Activated naive CD8-positive, alpha-beta T cell (primary cell): Measurements from ENCODE around the gene CASP7.
"Not testable (repeated sequence)": the region's sequence is repeated elsewhere in the genome, so short reads cannot be mapped to it uniquely, and the experiment has no call there.

Source experiments
- H3K27ac Mint-ChIP-seq: one replicate; pipeline ENCODE4 v1.8.0; 2021; ENCODE audit warnings: mixed read lengths
- H3K27me3 Mint-ChIP-seq: one replicate; pipeline ENCODE4 v1.8.0; 2021; ENCODE audit warnings: mixed read lengths
- H3K36me3 Mint-ChIP-seq: one replicate; pipeline ENCODE4 v1.8.0; 2021; ENCODE audit warnings: mixed read lengths
- H3K4me1 Mint-ChIP-seq: one replicate; pipeline ENCODE4 v1.8.0; 2021; ENCODE audit warnings: low read depth, mixed read lengths
- H3K4me3 Mint-ChIP-seq: one replicate; pipeline ENCODE4 v1.8.0; 2021; ENCODE audit warnings: mild to moderate bottlenecking, mixed read lengths
- H3K9me3 Mint-ChIP-seq: one replicate; pipeline ENCODE4 v1.8.0; 2021; ENCODE audit warnings: low read depth, mixed read lengths

CASP7 gene

GRCh38 chr10:113679463-113680189, at the start of gene CASP7:
CASP7 (plus strand) TSS chr10:113679912; CDS start chr10:113697494, 17,582 bp downstream.
- Mint-ChIP-seq H3K4me3 (peak within 1 kb of the TSS; percentile 88), H3K27me3 (no peaks in the 10 kb centered on the region), H3K9me3 (no peaks in the 10 kb centered on the region), H3K36me3 (peaks cover 14% of the 10 kb centered on the region), H3K27ac (peak within 1 kb of the TSS; percentile 93), H3K4me1 (peaks cover 44% of the 10 kb centered on the region)

GRCh38 chr10:113630929-113631533, 48.7 kb upstream of the CASP7 start:
- H3K9me3 Mint-ChIP-seq, result peaks cover 3% of the 10 kb centered on the region
- H3K4me3 Mint-ChIP-seq, result no peak overlapping the region
- H3K27ac Mint-ChIP-seq, result no peak overlapping the region
- H3K36me3 Mint-ChIP-seq, result no peaks in the 10 kb centered on the region
- no peaks in the 10 kb centered on the region for H3K4me1 Mint-ChIP-seq
- H3K27me3 Mint-ChIP-seq, result peaks cover 1% of the 10 kb centered on the region

DNA sequence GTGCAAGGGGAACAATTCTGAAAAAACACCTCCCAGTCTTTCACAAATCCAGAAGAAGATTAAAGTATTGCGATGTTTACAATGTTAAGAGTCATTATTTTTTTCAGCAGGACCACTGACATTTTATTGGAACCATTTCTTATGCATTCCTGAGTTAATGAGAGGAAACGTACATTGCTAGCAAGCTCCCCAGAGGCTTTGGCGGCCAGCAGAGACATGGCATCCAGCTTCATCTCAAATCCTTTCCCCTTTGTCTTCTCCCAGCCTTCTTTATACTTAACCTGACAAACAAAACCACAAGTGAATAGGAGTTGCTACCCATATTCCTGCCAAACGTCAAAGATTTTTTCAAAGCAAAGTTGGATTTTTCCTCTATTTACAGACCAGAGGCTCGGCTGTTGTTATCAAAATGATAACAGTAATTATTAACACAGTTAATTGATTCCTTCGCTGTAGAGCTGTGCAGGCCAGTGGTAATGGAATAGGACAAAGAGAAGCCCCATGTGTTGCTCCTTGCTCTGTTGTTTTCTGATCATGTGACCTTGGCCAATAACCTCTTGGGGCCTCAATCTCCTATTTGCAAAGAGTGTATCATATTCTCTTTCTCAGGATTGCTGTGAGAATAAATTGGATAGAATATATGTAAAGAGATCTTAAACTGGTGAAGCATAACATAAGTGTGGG, 47.9 kb upstream of the CASP7 start:
- peaks cover 4% of the 10 kb centered on the region for H3K27me3 Mint-ChIP-seq

DNA sequence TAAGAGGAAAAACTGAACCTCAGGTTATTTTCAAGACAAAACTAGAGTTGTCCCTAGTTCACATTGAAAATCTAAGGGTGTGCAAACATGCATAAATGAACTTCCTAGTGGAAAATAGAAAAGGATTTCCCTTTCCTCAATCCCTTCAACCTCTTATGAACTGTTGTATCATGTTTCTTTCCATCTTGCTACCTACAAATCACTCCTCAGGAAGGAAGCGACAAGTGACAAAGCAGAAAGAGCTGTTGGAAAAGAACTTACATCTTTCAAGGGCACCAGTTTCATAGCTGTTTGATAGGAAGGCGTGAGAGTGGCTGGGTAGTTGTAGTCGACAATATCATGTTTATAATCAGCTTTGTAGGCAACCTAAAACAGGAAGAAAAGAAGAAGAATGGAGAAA, 39.7 kb upstream of the CASP7 start:
- Mint-ChIP-seq H3K36me3 (no peaks in the 10 kb centered on the region), H3K4me3 (no peak overlapping the region), H3K4me1 (no peaks in the 10 kb centered on the region), H3K27ac (no peak overlapping the region), H3K9me3 (no peaks in the 10 kb centered on the region), H3K27me3 (peaks cover 16% of the 10 kb centered on the region)

More for the DNA sequence above, 47.9 kb upstream of the CASP7 start:
- Mint-ChIP-seq H3K4me1 (no peaks in the 10 kb centered on the region), H3K36me3 (no peaks in the 10 kb centered on the region), H3K9me3 (peaks cover 3% of the 10 kb centered on the region), H3K4me3 (no peak overlapping the region), H3K27ac (no peak overlapping the region)

- Mint-ChIP-seq H3K36me3 (no peaks in the 10 kb centered on the region), H3K27me3 (peaks cover 16% of the 10 kb centered on the region), H3K4me3 (no peak overlapping the region), H3K9me3 (no peaks in the 10 kb centered on the region), H3K27ac (no peak overlapping the region), H3K4me1 (no peaks in the 10 kb centered on the region)
These were observed 38.0 kb upstream of the CASP7 start for GRCh38 chr10:113641702-113642101.

GRCh38 chr10:113643183-113643582, 36.5 kb upstream of the CASP7 start:
- Mint-ChIP-seq H3K27ac (no peak overlapping the region), H3K27me3 (peaks cover 18% of the 10 kb centered on the region)

GRCh38 chr10:113644185-113645120, 35.3 kb upstream of the CASP7 start:
- Mint-ChIP-seq H3K27ac (no peak overlapping the region), H3K9me3 (no peaks in the 10 kb centered on the region), H3K4me3 (no peak overlapping the region), H3K4me1 (no peaks in the 10 kb centered on the region), H3K27me3 (peaks cover 18% of the 10 kb centered on the region), H3K36me3 (no peaks in the 10 kb centered on the region)

More at GRCh38 chr10:113643183-113643582, 36.5 kb upstream of the CASP7 start:
- no peak overlapping the region for H3K4me3 Mint-ChIP-seq
- no peaks in the 10 kb centered on the region for H3K36me3 Mint-ChIP-seq
- no peaks in the 10 kb centered on the region for H3K4me1 Mint-ChIP-seq
- H3K9me3 Mint-ChIP-seq, result no peaks in the 10 kb centered on the region

DNA sequence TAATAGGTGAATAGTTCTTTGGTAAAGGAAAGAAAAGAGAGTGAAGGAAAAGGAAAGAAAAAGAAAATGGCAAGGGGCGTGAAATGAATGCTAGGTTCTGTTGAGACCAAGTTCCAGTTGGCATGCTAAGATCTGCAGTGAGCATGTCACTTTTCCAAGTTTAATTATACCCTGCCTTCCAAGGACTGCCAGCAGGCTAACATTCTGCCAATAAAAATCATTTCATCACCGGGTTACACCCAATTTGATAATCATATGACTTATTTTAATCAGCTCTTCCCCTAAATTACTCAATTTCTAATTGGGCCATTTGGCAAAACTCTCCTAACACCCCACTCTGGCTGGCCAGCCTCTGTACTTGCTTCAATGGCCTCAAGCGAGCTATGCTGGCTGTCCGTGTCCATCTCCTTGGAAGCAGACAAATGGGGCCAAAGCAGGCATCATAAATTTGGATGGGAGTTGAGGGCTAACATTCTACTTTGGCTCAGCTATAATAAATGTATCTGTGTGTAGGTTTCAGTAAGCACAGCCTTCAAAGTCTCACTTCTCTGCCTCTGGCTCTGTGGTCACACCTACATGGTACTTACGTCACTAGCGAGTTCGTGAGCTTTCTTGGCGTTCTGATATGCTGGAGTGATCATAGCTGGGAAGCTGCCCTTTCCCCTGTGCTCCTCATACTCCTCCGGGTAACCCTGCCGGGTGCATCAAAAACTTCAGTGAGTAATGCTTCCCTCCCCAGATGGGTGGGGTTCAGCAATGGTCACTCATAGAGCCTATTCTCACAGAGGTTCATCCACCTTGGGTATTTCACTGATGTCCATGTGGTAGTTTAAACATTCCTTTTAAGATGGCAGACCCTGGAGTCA, 33.1 kb upstream of the CASP7 start:
- no peaks in the 10 kb centered on the region for H3K4me1 Mint-ChIP-seq
- H3K4me3 Mint-ChIP-seq, result no peak overlapping the region
- no peaks in the 10 kb centered on the region for H3K9me3 Mint-ChIP-seq
- H3K27me3 Mint-ChIP-seq, result peaks cover 17% of the 10 kb centered on the region
- H3K36me3 Mint-ChIP-seq, result no peaks in the 10 kb centered on the region
- H3K27ac Mint-ChIP-seq, result no peak overlapping the region

- no peak overlapping the region for H3K27ac Mint-ChIP-seq
- H3K4me3 Mint-ChIP-seq, result no peak overlapping the region
- peaks cover 16% of the 10 kb centered on the region for H3K27me3 Mint-ChIP-seq
- H3K36me3 Mint-ChIP-seq, result no peaks in the 10 kb centered on the region
- H3K4me1 Mint-ChIP-seq, result no peaks in the 10 kb centered on the region
- no peaks in the 10 kb centered on the region for H3K9me3 Mint-ChIP-seq
These were observed 31.9 kb upstream of the CASP7 start for GRCh38 chr10:113647812-113648211.

GRCh38 chr10:113648478-113648877, 31.2 kb upstream of the CASP7 start:
- H3K4me3 Mint-ChIP-seq, result no peak overlapping the region
- H3K4me1 Mint-ChIP-seq, result no peaks in the 10 kb centered on the region
- no peaks in the 10 kb centered on the region for H3K36me3 Mint-ChIP-seq
- H3K27ac Mint-ChIP-seq, result no peak overlapping the region
- H3K9me3 Mint-ChIP-seq, result no peaks in the 10 kb centered on the region
- peaks cover 14% of the 10 kb centered on the region for H3K27me3 Mint-ChIP-seq

DNA sequence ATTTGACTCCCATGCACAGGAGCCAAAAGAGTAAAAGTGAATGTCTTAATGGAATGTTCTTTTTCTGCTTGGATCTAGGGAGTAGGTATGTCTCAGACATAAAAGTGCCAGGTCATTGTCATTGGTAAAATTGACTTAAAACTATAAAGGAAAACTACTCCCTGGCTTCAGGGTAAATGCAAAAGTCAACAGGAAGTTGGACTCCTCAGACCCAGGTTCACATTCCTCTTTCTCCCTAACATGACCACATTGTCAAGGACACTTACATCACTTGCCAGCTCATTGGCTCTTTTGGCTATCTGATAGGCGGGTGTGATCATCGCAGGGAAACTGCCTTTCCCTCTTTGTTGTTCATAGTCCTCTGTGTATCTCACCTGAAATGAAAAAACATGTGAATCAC, 29.5 kb upstream of the CASP7 start:
- H3K27me3 Mint-ChIP-seq, result peaks cover 17% of the 10 kb centered on the region
- no peaks in the 10 kb centered on the region for H3K4me1 Mint-ChIP-seq
- H3K4me3 Mint-ChIP-seq, result no peak overlapping the region
- H3K9me3 Mint-ChIP-seq, result no peaks in the 10 kb centered on the region
- no peak overlapping the region for H3K27ac Mint-ChIP-seq
- H3K36me3 Mint-ChIP-seq, result no peaks in the 10 kb centered on the region

DNA sequence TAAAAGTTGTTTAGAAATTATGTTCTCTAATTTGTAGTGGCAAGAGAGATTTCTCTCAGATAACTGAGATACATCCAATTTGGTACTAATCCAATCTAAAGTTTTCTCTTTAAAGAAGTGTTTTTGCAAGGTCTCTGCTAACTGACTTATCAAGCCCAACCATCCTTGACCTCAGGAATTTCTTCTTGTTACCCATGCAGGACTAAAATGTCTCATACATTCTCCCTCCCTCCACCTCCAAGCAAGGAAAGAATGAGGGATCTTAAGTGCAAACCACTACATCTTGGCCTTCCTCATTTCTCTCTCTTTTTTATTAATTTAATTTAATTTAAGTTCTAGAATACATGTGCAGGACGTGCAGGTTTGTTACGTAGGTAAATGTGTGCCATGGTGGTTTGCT, 28.7 kb upstream of the CASP7 start:
- Mint-ChIP-seq H3K4me3 (no peak overlapping the region), H3K27me3 (peaks cover 18% of the 10 kb centered on the region), H3K9me3 (no peaks in the 10 kb centered on the region), H3K4me1 (no peaks in the 10 kb centered on the region), H3K36me3 (no peaks in the 10 kb centered on the region), H3K27ac (no peak overlapping the region)

DNA sequence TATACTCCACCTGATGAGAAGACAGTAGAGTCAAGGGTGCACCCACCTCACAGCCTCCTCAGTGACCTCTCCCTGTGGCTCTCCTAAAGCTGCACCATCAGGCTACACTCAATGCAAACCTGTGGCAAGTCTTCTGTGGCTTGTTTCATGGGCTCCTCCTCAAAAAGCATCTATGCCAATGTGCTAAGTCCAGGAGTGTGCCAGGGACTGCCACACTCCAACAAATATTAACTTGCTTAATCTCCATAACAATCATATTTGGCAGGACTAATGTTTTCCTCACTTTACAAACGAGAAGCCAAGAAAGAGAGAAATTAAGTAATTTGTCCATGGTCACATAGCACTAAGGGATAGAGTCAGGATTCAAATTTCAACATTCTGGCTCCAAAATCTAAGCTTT, 27.8 kb upstream of the CASP7 start:
- Mint-ChIP-seq H3K9me3 (no peaks in the 10 kb centered on the region), H3K36me3 (no peaks in the 10 kb centered on the region), H3K4me1 (no peaks in the 10 kb centered on the region), H3K4me3 (no peak overlapping the region), H3K27me3 (peaks cover 17% of the 10 kb centered on the region), H3K27ac (no peak overlapping the region)

- not testable (repeated sequence) for H3K36me3 Mint-ChIP-seq, H3K9me3 Mint-ChIP-seq, H3K4me3 Mint-ChIP-seq, H3K4me1 Mint-ChIP-seq, H3K27ac Mint-ChIP-seq
- H3K27me3 Mint-ChIP-seq, result peaks cover 16% of the 10 kb centered on the region
These were observed 27.3 kb upstream of the CASP7 start for GRCh38 chr10:113652456-113652855.
